Stimulated activated CD4-positive, alpha-beta T cell treated with anti-CD3 and anti-CD28 coated beads, Interleukin-12 subunit alpha, Interleukin-12 subunit beta, amount 100 ng/mL, for 4 hours (primary cell): ENCODE results near the gene CA6.
"Not testable (repeated sequence)": the region's sequence is repeated elsewhere in the genome, so short reads cannot be mapped to it uniquely, and the experiment has no call there.

Source experiments
- DNase-seq: peaks from one replicate; pipeline ENCODE4 v3.0.0-alpha.2; 2020

CA6 gene

GRCh38 chr1:8945568-8945967 lies at the start of gene CA6:
CA6 (plus strand) TSS chr1:8945868; CDS start chr1:8945887, 19 bp downstream.
- no peak for DNase-seq

- not testable (repeated sequence) for DNase-seq
Measured at GRCh38 chr1:8896775-8897174, 48.9 kb upstream of the CA6 start.

GRCh38 chr1:8897505-8897904 lies 48.2 kb upstream of the CA6 start:
- DNase-seq = not testable (repeated sequence)

GRCh38 chr1:8898418-8898817 lies 47.2 kb upstream of the CA6 start:
- not testable (repeated sequence) for DNase-seq

DNA sequence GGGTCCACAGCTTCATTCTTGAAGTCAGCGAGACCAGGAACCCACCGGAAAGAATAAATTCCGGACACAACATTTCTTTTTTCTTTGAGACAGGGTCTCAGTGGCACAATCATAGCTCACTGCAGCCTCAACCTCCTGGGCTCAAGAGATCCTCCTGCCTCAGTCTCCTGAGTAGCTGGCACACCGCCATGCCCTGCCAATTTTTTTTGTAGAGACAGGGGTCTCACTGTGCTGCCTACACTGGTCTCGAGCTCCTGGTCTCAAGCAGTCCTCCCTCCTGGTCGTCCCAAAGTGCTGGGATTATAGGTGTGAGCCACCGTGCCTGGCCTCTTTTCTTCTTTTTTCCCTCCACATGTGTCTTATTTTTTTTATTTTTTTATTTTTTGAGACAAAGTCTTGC lies 46.6 kb upstream of the CA6 start:
- DNase-seq = no peak

DNA sequence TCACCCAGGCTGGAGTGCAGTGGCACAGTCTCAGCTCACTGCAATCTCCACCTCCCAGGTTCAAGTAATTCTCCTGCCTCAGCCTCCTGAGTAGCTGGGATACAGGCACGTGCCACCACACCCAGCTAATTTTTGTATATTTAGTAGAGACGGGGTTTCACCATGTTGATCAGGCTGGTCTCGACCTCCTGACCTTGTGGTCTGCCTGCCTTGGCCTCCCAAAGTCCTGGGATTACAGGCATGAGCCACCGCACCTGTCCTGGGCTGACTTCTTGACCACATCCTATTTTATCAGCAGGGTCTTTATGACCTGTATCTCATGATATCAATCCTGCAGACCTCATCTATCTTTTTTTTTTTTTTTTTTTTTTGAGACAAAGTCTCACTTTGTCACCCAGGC lies 45.0 kb upstream of the CA6 start:
- not testable (repeated sequence) for DNase-seq

GRCh38 chr1:8902765-8903164 lies 42.9 kb upstream of the CA6 start:
- no peak for DNase-seq

DNA sequence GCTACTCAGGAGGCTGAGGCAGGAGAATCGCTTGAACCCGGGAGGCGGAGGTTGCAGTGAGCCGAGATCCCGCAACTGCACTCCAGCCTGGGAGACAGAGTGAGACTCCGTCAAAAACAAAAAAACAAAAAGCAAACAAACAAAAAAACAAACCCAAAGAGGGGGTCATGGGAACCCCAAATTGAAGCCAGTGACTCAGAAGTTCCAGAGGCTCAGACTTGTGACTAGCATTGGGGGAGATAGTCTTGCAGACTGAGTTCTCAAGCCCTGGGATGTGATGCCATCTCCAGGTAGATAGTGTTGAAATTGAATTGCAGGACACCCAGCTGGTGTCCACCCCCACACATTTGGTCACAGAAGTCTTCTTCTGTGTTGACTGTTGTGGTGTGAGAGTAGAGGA lies 42.3 kb upstream of the CA6 start:
- DNase-seq = no peak

GRCh38 chr1:8903908-8904650 lies 41.6 kb upstream of the CA6 start:
- DNase-seq = no peak

DNA sequence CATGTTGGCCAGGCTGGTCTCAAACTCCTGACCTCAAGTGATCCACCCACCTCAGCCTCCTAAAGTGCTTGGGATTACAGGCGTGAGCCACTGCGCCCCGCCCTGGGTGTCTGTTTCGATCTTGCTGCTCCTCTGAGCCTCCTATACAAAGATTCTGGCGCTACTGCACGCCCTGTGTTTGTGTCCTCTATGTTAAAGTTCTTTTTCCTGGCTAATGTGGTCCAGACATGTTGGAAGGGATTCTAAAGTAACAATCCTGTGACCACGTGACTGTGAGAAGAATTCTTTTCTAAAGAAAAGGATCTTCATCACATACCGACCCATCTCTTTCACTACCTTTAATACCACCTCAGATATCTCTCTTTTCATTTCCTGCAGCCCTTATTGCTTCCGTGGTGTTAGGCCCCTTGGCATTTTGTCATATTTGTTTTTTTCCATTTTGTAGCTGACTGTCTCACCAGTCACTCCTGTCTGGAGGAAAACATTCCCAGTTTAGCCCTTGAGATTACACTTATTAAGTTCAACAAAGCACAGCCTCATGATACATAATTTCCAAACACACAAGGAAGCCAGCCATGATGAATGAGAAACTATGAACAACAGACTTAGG lies 40.0 kb upstream of the CA6 start:
- no peak for DNase-seq

DNA sequence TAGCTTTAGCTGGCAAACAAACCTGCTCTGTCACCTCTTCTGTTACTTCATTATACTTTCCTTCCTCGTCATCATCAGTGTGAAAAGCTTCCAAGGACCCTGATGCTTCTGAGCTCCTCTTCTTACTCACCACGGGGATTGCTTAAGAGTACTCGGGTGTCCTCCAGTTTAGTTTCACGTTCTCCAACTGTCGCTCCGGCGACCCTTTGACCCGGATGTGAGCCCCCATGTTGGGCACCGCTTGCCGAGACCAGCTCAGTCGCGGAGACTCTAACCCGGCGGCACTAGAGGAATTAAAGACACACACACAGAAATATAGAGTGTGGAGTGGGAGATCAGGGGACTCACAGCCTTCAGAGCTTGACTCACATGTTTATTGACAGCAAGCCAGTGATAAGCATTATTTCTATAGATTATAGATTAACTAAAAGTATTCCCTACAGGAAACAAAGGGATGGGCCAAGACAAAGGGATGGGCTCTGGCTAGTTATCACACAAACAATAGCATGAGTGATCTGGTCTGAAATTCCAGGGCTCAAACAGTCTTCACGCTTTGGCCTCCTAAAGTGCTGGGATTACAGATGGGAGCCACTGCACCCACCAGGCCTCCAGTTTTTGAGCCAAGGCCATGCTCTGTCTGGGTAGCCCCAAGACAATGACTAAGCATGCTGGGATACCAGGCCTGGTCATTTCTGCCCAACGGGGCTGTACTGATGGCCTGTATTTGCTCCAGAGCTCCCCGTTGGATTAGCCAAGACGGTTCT lies 37.1 kb upstream of the CA6 start:
- no peak for DNase-seq

- no peak for DNase-seq
Measured at GRCh38 chr1:8910331-8910730, 35.3 kb upstream of the CA6 start.

GRCh38 chr1:8910914-8911313 lies 34.8 kb upstream of the CA6 start:
- no peak for DNase-seq

GRCh38 chr1:8911416-8912309 lies 34.0 kb upstream of the CA6 start:
- no peak for DNase-seq

- DNase-seq = no peak
Measured at GRCh38 chr1:8913457-8913856, 32.2 kb upstream of the CA6 start.

- no peak for DNase-seq
Measured at GRCh38 chr1:8914466-8914865, 31.2 kb upstream of the CA6 start.

- DNase-seq = no peak
Measured at GRCh38 chr1:8915446-8915845, 30.2 kb upstream of the CA6 start.

GRCh38 chr1:8917536-8917935 lies 28.1 kb upstream of the CA6 start:
- DNase-seq = not testable (repeated sequence)

DNA sequence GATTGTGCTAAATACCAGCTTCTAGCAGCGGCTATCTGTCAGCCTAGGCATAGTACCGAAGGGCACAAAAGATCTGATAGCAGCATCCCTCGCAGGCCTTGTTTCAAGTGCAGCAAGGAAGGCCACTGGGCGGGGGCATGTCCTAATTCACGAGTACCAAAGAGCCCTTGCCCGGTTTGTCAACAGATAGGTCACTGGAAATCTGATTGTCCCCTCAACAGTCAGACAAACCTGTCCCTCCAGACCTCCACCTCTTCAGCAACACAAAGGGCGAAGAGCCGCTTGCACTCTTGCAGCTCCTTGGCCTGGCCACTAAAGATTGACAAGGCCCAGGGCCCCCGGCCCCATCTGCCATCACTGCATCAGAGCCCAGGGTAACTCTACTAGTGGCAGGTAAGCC lies 22.7 kb upstream of the CA6 start:
- no peak for DNase-seq

- DNase-seq = no peak
Measured at GRCh38 chr1:8925406-8925805, 20.3 kb upstream of the CA6 start.

- no peak for DNase-seq
Measured at GRCh38 chr1:8925960-8926359, 19.7 kb upstream of the CA6 start.

DNA sequence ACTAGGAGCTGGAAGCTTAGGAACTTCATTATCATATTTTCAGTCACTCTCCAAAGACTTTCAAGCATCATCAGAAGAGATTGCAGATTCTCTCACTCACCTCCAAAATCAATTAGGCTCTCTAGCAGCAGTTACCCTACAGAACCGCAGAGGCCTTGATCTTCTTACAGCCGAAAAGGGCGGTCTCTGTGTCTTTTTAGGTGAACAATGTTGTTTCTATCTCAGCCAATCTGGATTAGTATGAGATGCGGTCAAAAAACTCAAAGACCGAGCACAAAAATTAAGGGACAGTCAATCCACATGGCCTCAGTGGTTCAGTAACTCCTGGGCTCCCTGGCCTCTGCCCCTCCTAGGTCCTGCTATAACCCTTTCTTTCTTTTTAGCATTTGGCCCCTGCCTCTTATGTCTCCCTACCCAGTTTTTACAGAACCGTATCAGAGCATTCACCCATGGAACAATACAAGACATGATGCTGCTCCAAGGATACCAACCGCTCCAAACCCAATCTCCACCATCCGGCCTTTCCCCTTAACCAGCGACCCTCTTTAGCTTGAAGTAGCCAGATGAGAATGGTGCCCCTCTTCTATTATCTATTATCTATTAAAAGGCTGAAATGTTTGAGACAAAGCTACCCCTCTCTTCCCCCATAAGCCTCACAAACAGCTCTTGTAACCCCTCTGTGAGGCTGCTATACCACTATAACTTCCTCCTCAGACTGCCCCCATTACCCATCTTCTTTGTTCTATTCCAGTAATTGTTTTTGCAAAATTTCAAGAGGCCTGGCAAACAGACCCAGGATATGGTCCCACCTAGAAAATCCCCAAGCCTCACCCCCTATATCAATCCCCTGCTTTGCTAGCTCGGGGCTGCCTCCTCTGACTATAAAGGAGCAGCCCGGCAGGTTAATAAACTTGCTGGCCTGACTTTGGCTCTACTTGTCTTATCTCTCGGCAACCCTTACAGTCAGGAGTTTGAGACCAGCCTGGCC lies 18.7 kb upstream of the CA6 start:
- DNase-seq = no peak
